HG03159 (cell line): ENCODE measurements around the gene CWC27.
"Not testable (repeated sequence)": the region's sequence is repeated elsewhere in the genome, so short reads cannot be mapped to it uniquely, and the experiment has no call there.

Source experiments
- ATAC-seq: cut with Tn5 transposase; IDR thresholded peaks from one replicate; pipeline ENCODE4 v1.9.1; 2021; ENCODE audit warnings: mild to moderate bottlenecking, moderate library complexity; ENCODE audit not compliant: unreplicated experiment

Gene CWC27

GRCh38 chr5:64838376-64838775 is 69.6 kb downstream of the CWC27 start:
- no peak for ATAC-seq

- no peak for ATAC-seq
Observed at GRCh38 chr5:64838803-64839202, 70.1 kb downstream of the CWC27 start.

- no peak for ATAC-seq
Observed at GRCh38 chr5:64839936-64840335, 71.2 kb downstream of the CWC27 start.

- ATAC-seq = no peak
Observed at GRCh38 chr5:64840958-64841357, 72.2 kb downstream of the CWC27 start.

GRCh38 chr5:64853777-64854176 is 85.0 kb downstream of the CWC27 start:
- no peak for ATAC-seq

GRCh38 chr5:64854855-64855254 is 86.1 kb downstream of the CWC27 start:
- ATAC-seq = no peak

- ATAC-seq = no peak
Observed at GRCh38 chr5:64859881-64860280, 91.2 kb downstream of the CWC27 start.

- no peak for ATAC-seq
Observed at GRCh38 chr5:64861281-64861680, 92.6 kb downstream of the CWC27 start.

- ATAC-seq = no peak
Observed at GRCh38 chr5:64864171-64864570, 95.4 kb downstream of the CWC27 start.

- ATAC-seq = no peak
Observed at GRCh38 chr5:64865662-64866061, 96.9 kb downstream of the CWC27 start.

GRCh38 chr5:64869419-64869818 is 100.7 kb downstream of the CWC27 start:
- no peak for ATAC-seq

- no peak for ATAC-seq
Observed at GRCh38 chr5:64872044-64872443, 103.3 kb downstream of the CWC27 start.

GRCh38 chr5:64873441-64873840 is 104.7 kb downstream of the CWC27 start:
- ATAC-seq = no peak

- no peak for ATAC-seq
Observed at GRCh38 chr5:64874753-64875152, 106.0 kb downstream of the CWC27 start.

GRCh38 chr5:64876203-64876602 is 107.5 kb downstream of the CWC27 start:
- no peak for ATAC-seq

GRCh38 chr5:64880821-64881220 is 112.1 kb downstream of the CWC27 start:
- no peak for ATAC-seq

- no peak for ATAC-seq
Observed at GRCh38 chr5:64883912-64884311, 115.2 kb downstream of the CWC27 start.

- ATAC-seq = no peak
Observed at GRCh38 chr5:64884541-64884940, 115.8 kb downstream of the CWC27 start.

GRCh38 chr5:64887910-64888309 is 119.2 kb downstream of the CWC27 start:
- no peak for ATAC-seq

- ATAC-seq = no peak
Observed at GRCh38 chr5:64895748-64896147, 127.0 kb downstream of the CWC27 start.

- no peak for ATAC-seq
Observed at GRCh38 chr5:64899838-64900237, 131.1 kb downstream of the CWC27 start.

GRCh38 chr5:64900618-64901017 is 131.9 kb downstream of the CWC27 start:
- no peak for ATAC-seq

- not testable (repeated sequence) for ATAC-seq
Observed at GRCh38 chr5:64907399-64907798, 138.7 kb downstream of the CWC27 start.

- no peak for ATAC-seq
Observed at GRCh38 chr5:64914396-64914795, 145.7 kb downstream of the CWC27 start.
